ENCODE data around the gene POGLUT2.

GRCh38 chr13:102763741-102764140, 35.0 kb downstream of the POGLUT2 start:
- TF ChIP-seq POLR2AphosphoS5 (IDR thresholded peaks at IDR 0.05; ENCODE audit: low read depth, low read length): no peak
- TF ChIP-seq CTCF (IDR thresholded peaks at IDR 0.05): no peak
- TF ChIP-seq, protein P1, sequence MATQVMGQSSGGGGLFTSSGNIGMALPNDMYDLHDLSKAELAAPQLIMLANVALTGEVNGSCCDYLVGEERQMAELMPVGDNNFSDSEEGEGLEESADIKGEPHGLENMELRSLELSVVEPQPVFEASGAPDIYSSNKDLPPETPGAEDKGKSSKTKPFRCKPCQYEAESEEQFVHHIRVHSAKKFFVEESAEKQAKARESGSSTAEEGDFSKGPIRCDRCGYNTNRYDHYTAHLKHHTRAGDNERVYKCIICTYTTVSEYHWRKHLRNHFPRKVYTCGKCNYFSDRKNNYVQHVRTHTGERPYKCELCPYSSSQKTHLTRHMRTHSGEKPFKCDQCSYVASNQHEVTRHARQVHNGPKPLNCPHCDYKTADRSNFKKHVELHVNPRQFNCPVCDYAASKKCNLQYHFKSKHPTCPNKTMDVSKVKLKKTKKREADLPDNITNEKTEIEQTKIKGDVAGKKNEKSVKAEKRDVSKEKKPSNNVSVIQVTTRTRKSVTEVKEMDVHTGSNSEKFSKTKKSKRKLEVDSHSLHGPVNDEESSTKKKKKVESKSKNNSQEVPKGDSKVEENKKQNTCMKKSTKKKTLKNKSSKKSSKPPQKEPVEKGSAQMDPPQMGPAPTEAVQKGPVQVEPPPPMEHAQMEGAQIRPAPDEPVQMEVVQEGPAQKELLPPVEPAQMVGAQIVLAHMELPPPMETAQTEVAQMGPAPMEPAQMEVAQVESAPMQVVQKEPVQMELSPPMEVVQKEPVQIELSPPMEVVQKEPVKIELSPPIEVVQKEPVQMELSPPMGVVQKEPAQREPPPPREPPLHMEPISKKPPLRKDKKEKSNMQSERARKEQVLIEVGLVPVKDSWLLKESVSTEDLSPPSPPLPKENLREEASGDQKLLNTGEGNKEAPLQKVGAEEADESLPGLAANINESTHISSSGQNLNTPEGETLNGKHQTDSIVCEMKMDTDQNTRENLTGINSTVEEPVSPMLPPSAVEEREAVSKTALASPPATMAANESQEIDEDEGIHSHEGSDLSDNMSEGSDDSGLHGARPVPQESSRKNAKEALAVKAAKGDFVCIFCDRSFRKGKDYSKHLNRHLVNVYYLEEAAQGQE (IDR thresholded peaks at IDR 0.05; ENCODE audit: insufficient read depth in 1 of 2, low read depth in 2 of 2, low read length in 1 of 2): no peak
